CD4-positive, alpha-beta T cell treated with Interleukin-6 for 4 hours (primary cell): Measurements from ENCODE around the gene PGAP1.
"Not testable (repeated sequence)": the region's sequence is repeated elsewhere in the genome, so short reads cannot be mapped to it uniquely, and the experiment has no call there.

Experiments used
- DNase-seq: peaks from one replicate; pipeline ENCODE4 v3.0.0-alpha.2; 2020; ENCODE audit warnings: mixed read lengths

Gene PGAP1

DNA sequence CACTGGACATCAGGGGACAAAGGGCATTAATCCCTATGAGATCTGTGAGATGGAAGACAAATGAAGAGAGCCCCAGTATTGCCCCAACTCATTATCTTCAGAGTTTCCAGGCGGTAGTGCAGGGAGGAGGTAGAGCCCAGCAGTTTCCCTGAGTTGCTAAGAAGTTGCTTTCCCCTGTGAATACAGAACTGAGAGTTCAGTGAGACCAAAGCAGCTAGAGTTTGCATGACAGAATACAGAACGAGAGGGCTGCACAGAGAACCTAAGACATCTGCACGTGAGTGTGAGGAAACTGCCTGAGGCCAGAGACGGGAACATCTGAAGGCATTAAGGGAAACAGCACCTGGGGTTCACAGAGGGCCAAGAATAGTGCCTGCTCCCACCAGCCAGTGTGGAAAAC lies 18.1 kb upstream of the PGAP1 start:
- DNase-seq = no peak

GRCh38 chr2:196941398-196942078 lies 15.0 kb upstream of the PGAP1 start:
- DNase-seq = no peak

DNA sequence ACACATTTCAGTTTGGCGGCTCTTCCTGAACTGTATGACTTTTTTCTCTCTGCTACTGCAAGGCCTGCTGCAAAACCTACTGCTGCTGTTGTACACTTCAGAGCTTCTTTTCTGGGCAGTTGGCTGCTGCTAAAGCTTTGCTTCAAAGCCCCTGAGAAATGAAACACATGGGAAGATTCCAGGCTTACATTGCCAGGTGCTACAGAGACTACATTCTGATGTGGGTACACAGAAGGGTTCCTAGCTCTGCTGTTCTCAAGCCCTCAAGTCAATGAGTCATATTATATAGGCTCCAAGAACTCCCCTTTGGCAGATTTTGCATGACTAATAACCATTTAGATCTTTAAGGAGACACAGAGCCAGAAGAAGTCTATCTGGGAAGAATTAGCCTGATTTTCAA lies 12.9 kb upstream of the PGAP1 start:
- DNase-seq = no peak

DNA sequence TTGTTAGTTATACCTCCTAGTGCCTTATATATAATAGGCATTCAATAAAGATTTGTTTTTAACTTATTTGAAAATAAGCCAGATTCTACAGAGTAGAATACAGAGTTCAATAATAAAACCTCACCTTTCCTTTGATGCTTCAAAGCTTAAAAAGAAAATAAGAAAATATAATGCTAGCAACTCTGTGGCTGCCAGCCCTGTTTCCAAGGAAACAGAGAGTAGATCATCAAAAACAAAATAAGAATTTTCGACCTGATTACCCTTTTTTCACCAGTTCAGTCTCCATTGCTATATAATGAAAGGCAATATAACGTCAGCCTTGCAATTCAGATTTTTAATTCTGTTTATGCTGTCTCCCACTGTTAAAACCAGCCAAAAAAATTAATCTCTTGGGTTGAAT lies 8.9 kb upstream of the PGAP1 start:
- DNase-seq = no peak

GRCh38 chr2:196934672-196935071 lies 8.2 kb upstream of the PGAP1 start:
- no peak for DNase-seq

GRCh38 chr2:196931555-196931954 lies 5.0 kb upstream of the PGAP1 start:
- no peak for DNase-seq

DNA sequence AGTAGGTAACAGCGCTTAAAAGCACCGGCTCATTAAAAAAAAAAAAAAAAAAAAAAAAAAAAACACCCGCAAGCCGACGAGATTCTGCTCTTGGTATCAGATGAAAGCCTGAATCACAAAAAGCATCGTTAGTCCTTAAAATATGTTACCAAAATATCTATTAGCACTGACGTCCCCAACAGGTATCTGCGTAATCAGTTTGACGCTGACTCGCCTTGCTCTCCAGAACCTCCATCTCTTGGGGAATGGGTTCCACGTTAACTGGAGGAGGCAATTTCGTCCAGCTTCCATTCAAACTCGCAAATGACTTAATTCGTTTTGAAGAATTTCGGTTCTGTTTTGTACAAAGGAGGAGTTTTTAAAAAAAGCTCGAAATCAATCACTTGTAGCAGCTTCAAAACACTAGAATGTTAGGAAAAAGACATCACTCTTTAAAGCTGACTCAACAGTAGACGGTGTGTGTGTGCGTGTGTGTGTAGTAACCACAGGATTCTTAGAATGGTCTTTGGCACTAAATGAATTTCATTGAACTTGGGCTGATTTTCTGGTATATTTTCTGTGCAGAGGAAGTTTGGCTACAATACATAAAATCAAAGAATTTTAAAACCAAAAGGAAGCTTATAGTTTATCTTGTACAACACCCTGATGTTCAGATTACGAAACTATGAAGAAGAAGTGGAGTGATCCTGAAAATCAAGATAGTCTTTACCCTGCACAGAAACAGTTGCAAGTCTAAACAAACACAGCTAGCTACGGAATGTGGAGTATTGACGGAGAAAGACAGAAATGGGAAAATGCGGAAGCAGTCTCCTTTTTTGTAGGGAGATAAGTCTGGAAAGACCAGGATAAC lies 1.1 kb upstream of the PGAP1 start:
- DNase-seq = peak; percentile 57

DNA sequence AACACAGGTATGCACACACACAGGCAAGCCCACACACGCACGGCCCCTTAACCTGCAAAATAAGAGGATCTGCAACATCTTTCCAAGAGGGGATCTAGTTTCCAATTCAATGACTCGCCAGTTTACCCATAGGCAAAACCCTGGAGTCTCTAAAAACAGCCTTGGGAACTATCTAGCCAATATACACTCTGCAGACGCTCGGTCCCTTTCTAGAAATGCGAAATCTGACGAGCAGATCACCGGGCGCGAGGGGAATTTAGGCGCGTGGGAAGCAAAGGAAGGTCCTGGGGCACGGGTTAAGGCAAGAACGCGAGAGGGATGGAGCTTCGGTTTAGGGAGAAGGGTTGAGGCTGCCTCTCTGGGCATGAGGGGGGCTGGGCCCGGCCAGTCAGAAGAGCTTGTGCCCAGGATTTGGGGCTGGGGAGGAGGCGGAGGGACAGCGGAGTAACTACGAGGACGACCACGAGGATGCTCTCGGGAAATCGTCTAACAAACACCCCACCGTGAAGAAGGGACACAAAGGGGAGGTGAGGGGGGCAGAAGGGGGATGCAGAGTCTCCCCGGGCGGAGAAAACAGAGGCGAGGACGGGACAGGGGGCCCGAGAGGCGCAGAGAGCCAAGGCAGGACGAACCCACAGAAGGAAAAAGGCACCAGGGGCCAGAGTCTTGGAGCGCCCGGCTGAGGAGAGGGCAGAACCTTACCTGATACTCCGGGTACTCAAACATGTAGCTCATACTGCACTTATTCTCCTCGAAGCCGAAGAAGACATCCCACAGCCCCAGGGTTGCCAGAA lies 542 bp downstream of the PGAP1 start:
- peak; percentile 30 for DNase-seq

- DNase-seq = no peak
These were observed 1.3 kb downstream of the PGAP1 start for GRCh38 chr2:196925051-196925767.

GRCh38 chr2:196924051-196924450 lies 2.5 kb downstream of the PGAP1 start:
- DNase-seq = no peak

- DNase-seq = no peak
These were observed 7.6 kb downstream of the PGAP1 start for GRCh38 chr2:196918927-196919326.

DNA sequence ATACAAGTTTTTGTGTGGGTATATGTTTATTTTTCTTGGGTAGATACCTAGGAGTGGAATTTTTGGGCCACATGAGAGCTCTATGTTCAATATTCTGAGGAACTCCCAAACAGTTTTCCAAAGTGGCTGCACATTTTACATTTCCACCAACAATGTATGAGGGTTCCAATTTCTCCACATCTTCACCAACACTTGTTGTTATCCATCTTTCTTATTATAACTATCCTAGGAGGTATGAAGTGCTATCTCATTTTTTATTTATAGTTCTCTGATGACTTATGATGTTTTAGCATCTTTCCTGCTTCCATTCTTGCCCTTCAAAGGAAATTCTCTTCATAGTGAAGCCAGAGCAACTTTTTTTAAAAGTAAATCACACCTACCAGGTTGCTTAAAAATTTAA lies 8.7 kb downstream of the PGAP1 start:
- no peak for DNase-seq

DNA sequence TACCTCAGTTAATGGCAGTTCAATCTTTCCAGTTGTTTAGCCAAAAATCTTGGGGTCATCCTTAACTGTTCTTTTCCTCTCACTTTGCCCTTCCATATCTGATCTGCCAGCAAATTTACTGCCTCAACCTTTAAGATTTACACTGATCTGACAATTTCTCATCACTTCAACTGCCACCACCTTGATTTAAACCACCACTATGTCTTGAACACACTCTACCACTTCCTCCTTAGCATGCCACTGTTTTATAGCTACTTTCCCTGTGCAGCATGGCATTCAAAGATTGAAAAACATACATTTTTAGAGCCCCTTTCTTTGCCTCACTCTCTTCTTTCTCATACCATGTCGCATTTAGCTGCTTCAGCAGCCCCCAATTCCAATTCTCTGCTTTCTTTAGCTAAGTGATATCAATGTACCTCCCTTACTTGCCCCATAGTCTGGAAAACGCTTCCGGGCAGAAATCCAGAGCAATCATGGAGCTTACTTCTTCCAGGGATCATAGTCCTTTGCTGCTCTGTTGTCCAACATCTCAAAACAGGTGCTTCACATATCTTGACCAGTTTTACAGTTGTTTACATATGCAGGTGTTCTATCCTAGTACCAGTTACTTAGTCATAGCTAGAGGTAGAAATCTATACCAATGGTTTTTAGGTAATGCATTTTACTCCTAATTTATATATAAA lies 10.9 kb downstream of the PGAP1 start:
- DNase-seq = no peak

- peak; percentile 38 for DNase-seq
These were observed 11.5 kb downstream of the PGAP1 start for GRCh38 chr2:196914867-196915460.

- DNase-seq = no peak
These were observed 12.8 kb downstream of the PGAP1 start for GRCh38 chr2:196913691-196914090.

DNA sequence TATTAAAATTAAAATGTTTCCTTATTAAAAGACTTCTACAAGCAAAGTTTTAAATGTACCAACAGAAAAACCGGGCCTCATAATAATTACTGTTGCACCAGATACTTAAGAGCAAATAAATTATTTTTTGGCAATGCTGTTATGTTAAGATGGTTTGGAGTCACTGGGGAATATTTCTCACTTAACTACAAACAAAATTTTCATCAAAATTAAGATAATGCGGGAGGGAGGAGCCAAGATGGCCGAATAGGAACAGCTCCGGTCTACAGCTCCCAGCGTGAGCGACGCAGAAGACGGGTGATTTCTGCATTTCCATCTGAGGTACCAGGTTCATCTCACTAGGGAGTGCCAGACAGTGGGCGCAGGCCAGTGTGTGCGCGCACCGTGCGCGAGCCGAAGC lies 21.1 kb downstream of the PGAP1 start:
- not testable (repeated sequence) for DNase-seq

- no peak for DNase-seq
These were observed 23.7 kb downstream of the PGAP1 start for GRCh38 chr2:196902828-196903227.

GRCh38 chr2:196900843-196901242 lies 25.7 kb downstream of the PGAP1 start:
- DNase-seq = no peak

DNA sequence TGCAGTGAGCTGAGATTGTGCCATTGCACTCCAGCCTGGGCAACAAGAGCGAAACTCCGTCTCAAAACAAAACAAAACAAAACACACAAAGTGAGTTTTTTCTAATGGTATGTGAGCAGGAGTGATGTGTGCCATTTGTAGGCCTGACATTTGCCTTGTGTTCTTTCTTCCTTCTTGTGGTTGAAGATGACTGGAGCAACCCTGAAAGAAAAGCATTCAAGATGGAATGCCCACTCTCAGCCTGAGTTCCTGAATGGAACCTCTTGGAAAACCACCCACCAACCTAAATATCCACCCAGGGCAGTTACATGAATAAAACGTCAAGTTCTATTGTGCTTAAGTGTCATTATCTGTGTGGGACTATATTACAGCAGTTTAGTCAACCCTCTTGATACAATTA lies 26.5 kb downstream of the PGAP1 start:
- DNase-seq = no peak

GRCh38 chr2:196891136-196891535 lies 35.4 kb downstream of the PGAP1 start:
- DNase-seq = no peak

- DNase-seq = no peak
These were observed 39.1 kb downstream of the PGAP1 start for GRCh38 chr2:196887431-196887830.

- DNase-seq = no peak
These were observed 42.1 kb downstream of the PGAP1 start for GRCh38 chr2:196884368-196884767.
